IMR-90 (cell line): ENCODE measurements around the gene PERM1. TPM values are rescaled to one million over a fixed set of nuclear protein-coding genes. Genes with fewer than 3 reads are reported as not detected.

Experiments used
- ATAC-seq: fragments of 200-7000 bp; cut with Tn5 transposase; 2 replicates; pipeline ENCODE4 v1.9.1; 2020; ENCODE audit warnings: low read depth, mild to moderate bottlenecking, moderate library complexity
- BruUV-seq: library from RNA; stranded (reverse); fragments of 400-500 nt; replicated peaks from 2 replicates; lab custom pipeline; 2021; lab: Mats Ljungman, UMichigan
- CTCF ChIA-PET: fragments of 300-600 bp; formaldehyde crosslinking; extraction: SDS; loops from one replicate; lab custom pipeline; 2021; ENCODE audit warnings: antibody characterized with exemption; lab: Yijun Ruan, JAX
- POLR2A ChIA-PET: fragments of 300-600 bp; sonication (Branson Sonifier 250); formaldehyde crosslinking; loops from one replicate; lab custom pipeline; 2022; ENCODE audit warnings: antibody characterized with exemption; ENCODE audit not compliant: unreplicated experiment; lab: Charles Lee
- DNase-seq: peaks from one replicate; pipeline ENCODE4 v3.0.0; 2013
- H2AFZ ChIP-seq: replicated peaks from 2 replicates; pipeline ENCODE3; 2013; ENCODE audit warnings: low read length, mild to moderate bottlenecking; ENCODE audit not compliant: poor library complexity
- H2AK5ac ChIP-seq: 2 replicates; pipeline ENCODE4 v1.6.1; 2013; ENCODE audit warnings: low read depth, low read length, inconsistent platforms
- H2AK9ac ChIP-seq: replicated peaks from 2 replicates; pipeline ENCODE3; 2013; ENCODE audit warnings: mild to moderate bottlenecking, low read depth, low read length, moderate library complexity; ENCODE audit not compliant: poor library complexity
- H2BK120ac ChIP-seq: 2 replicates; pipeline ENCODE4 v1.6.1; 2013; ENCODE audit warnings: low read depth, low read length, inconsistent platforms
- H2BK15ac ChIP-seq: 3 replicates; pipeline ENCODE4 v1.6.1; 2013; ENCODE audit warnings: low read depth, low read length, inconsistent platforms
- H2BK20ac ChIP-seq: 2 replicates; pipeline ENCODE4 v1.6.1; 2013; ENCODE audit warnings: low read depth, mild to moderate bottlenecking, inconsistent platforms, low read length, moderate library complexity
- H2BK5ac ChIP-seq: 2 replicates; pipeline ENCODE4 v1.6.1; 2013; ENCODE audit warnings: mild to moderate bottlenecking, low read depth, low read length, inconsistent platforms; ENCODE audit not compliant: poor library complexity, severe bottlenecking
- H3K14ac ChIP-seq: replicated peaks from 2 replicates; pipeline ENCODE4 v1.6.1; 2013; ENCODE audit warnings: low read depth, low read length, inconsistent platforms
- H3K18ac ChIP-seq: 2 replicates; pipeline ENCODE4 v1.6.1; 2013; ENCODE audit warnings: low read depth, low read length, control low read depth
- H3K23ac ChIP-seq: 2 replicates; pipeline ENCODE4 v1.6.1; 2013; ENCODE audit warnings: low read depth, low read length, inconsistent platforms
- H3K27ac ChIP-seq: 2 replicates; pipeline ENCODE4 v1.5.1; 2013; ENCODE audit warnings: mild to moderate bottlenecking, control low read depth, low read length; ENCODE audit not compliant: insufficient read depth
- H3K27me3 ChIP-seq: 2 replicates; pipeline ENCODE4 v1.6.1; 2013; ENCODE audit warnings: low read length; ENCODE audit not compliant: control insufficient read depth, insufficient read depth
- H3K36me3 ChIP-seq: 2 replicates; pipeline ENCODE4 v1.6.1; 2013; ENCODE audit warnings: low read length, mixed read lengths; ENCODE audit not compliant: control insufficient read depth, insufficient read depth
- H3K4ac ChIP-seq: 2 replicates; pipeline ENCODE4 v1.6.1; 2013; ENCODE audit warnings: low read depth, low read length, inconsistent platforms
- H3K4me1 ChIP-seq: 2 replicates; pipeline ENCODE4 v1.6.1; 2013; ENCODE audit warnings: low read length, mixed read lengths; ENCODE audit not compliant: control insufficient read depth, insufficient read depth
- H3K4me2 ChIP-seq: 2 replicates; pipeline ENCODE4 v1.6.1; 2013; ENCODE audit warnings: low read depth, mild to moderate bottlenecking, control low read depth, low read length, moderate library complexity
- H3K4me3 ChIP-seq: 2 replicates; pipeline ENCODE4 v1.5.1; 2013; ENCODE audit warnings: low read depth, mild to moderate bottlenecking, control low read depth, low read length, moderate library complexity; ENCODE audit not compliant: insufficient read depth
- H3K56ac ChIP-seq: 2 replicates; pipeline ENCODE4 v1.6.1; 2013; ENCODE audit warnings: low read length, inconsistent platforms; ENCODE audit not compliant: insufficient read depth; ENCODE audit errors: extremely low read depth
- H3K79me1 ChIP-seq, 2 experiments: 2 replicates each; pipeline ENCODE4 v1.6.1; 2013; ENCODE audit warnings: low read length in 2 of 2, inconsistent platforms in 1 of 2, low read depth in 1 of 2
- H3K9ac ChIP-seq: 2 replicates; pipeline ENCODE4 v1.6.1; 2013; ENCODE audit warnings: low read depth, low read length, control low read depth
- H3K9me1 ChIP-seq: 2 replicates; pipeline ENCODE4 v1.6.1; 2013; ENCODE audit warnings: low read length, inconsistent platforms; ENCODE audit not compliant: insufficient read depth
- H3K9me3 ChIP-seq: 2 replicates; pipeline ENCODE4 v1.6.1; 2013; ENCODE audit warnings: low read length; ENCODE audit not compliant: control insufficient read depth, insufficient read depth
- H4K20me1 ChIP-seq: 2 replicates; pipeline ENCODE4 v1.6.1; 2013; ENCODE audit warnings: low read length, inconsistent platforms; ENCODE audit not compliant: insufficient read depth
- H4K5ac ChIP-seq: 2 replicates; pipeline ENCODE4 v1.6.1; 2013; ENCODE audit warnings: mild to moderate bottlenecking, low read depth, low read length, control low read depth
- H4K8ac ChIP-seq, 2 experiments: 2 replicates each; pipeline ENCODE4 v1.6.1; 2013; ENCODE audit warnings: low read depth in 2 of 2, low read length in 2 of 2, control low read depth in 1 of 2, inconsistent platforms in 1 of 2
- H4K91ac ChIP-seq: 2 replicates; pipeline ENCODE4 v1.6.1; 2013; ENCODE audit warnings: low read depth, low read length, inconsistent platforms; ENCODE audit not compliant: insufficient read depth
- BHLHE40 ChIP-seq: fragments of 150-350 bp; IDR thresholded peaks from 2 replicates; pipeline ENCODE4 v1.6.1; 2016; ENCODE audit warnings: mild to moderate bottlenecking, low read depth, low read length
- CEBPB ChIP-seq: IDR thresholded peaks from 2 replicates; pipeline ENCODE4 v1.6.1; 2012; ENCODE audit warnings: low read depth, low read length, improper control_type of control experiment
- CHD1 ChIP-seq: IDR thresholded peaks from 2 replicates; pipeline ENCODE4 v1.6.1; 2012; ENCODE audit warnings: low read depth, low read length, improper control_type of control experiment
- FOS ChIP-seq: fragments of 150-350 bp; IDR thresholded peaks from 2 replicates; pipeline ENCODE4 v1.6.1; 2016; ENCODE audit warnings: low read depth, low read length
- MAFK ChIP-seq: IDR thresholded peaks from 2 replicates; pipeline ENCODE4 v1.6.1; 2012; ENCODE audit warnings: low read depth, low read length, improper control_type of control experiment
- MAZ ChIP-seq: IDR thresholded peaks from 2 replicates; pipeline ENCODE4 v1.6.1; 2012; ENCODE audit warnings: low read depth, mild to moderate bottlenecking, low read length, improper control_type of control experiment, moderate library complexity, borderline replicate concordance
- POLR2A ChIP-seq: IDR thresholded peaks from 2 replicates; pipeline ENCODE4 v1.6.1; 2012; ENCODE audit warnings: mild to moderate bottlenecking, low read depth, low read length
- RAD21 ChIP-seq: IDR thresholded peaks from 2 replicates; pipeline ENCODE4 v1.6.1; 2012; ENCODE audit warnings: low read length, improper control_type of control experiment
- RCOR1 ChIP-seq: IDR thresholded peaks from 2 replicates; pipeline ENCODE4 v1.6.1; 2012; ENCODE audit warnings: mild to moderate bottlenecking, low read length, improper control_type of control experiment; ENCODE audit not compliant: insufficient replicate concordance
- SMC3 ChIP-seq: fragments of 150-350 bp; IDR thresholded peaks from 2 replicates; pipeline ENCODE4 v1.6.1; 2016; ENCODE audit warnings: low read depth, mild to moderate bottlenecking, antibody characterized with exemption, low read length, moderate library complexity
- WGBS, 2 experiments: methylation state at CpG; one replicate each; pipeline versions ENCODE4 v1.1.5 to v1.1.7; 2013; ENCODE audit warnings: missing lambda C conversion rate in 2 of 2; ENCODE audit not compliant: insufficient read length in 1 of 2; ENCODE audit errors: extremely low coverage in 2 of 2; 5-methylcytosine and 5-hydroxymethylcytosine counted together
- dilution Hi-C: fragments of 300-500 bp; cut with HindIII; formaldehyde crosslinking; loops from one replicate; pipeline ENCODE4 v1.14.3; 2018; ENCODE audit warnings: low sequenced_read_pairs; ENCODE audit not compliant: unreplicated experiment
- in situ Hi-C: fragments of 300-500 bp; cut with MboI; formaldehyde crosslinking; loops from 3 replicates; pipeline ENCODE4 v1.14.3; 2019; ENCODE audit warnings: low sequenced_read_pairs, inconsistent platforms, mixed read lengths
- intact Hi-C: fragments of 100-400 bp; cut with micrococcal nuclease; formaldehyde crosslinking; loops from 2 replicates; pipeline ENCODE4 v1.10.0; 2022
- polyA plus RNA-seq, 3 experiments: library from polyadenylated mRNA; depleted of rRNA; stranded (reverse); fragments of >200 nt; gene quantifications; 2 replicates each; pipeline ENCODE4 v1.2.3, GENCODE V29; 2012; ENCODE audit warnings: low replicate concordance in 1 of 3
- total RNA-seq: library from RNA; depleted of rRNA; stranded (reverse); fragments of >200 nt; gene quantifications from 2 replicates; pipeline ENCODE4 v1.2.3, GENCODE V29; 2012
- TF ChIP-seq, protein P1 (sequence below): conservative IDR thresholded peaks from 2 replicates; pipeline ENCODE4 v1.5.1; 2012; ENCODE audit warnings: mild to moderate bottlenecking, low read depth, low read length, improper control_type of control experiment
- TF ChIP-seq, protein P2 (sequence below): fragments of 150-350 bp; IDR thresholded peaks from 2 replicates; pipeline ENCODE4 v1.6.1; 2017; ENCODE audit warnings: mild to moderate bottlenecking, antibody characterized with exemption, low read length, low read depth

Gene PERM1
- total and polyA plus RNA-seq, 2 of the 4 experiments (the other 2 are of a cell fraction), result not detected

- ATAC-seq (no peak), DNase-seq (no peak)
- Histone ChIP-seq H3K27me3 (no peaks in the 10 kb centered on the region), H4K20me1 (peaks cover 4% of the 10 kb centered on the region), H3K18ac (no peak overlapping the region), H3K23ac (peak overlapping the region; percentile 24; the same call in 1 of the 2 replicates), H4K91ac (peak overlapping the region; percentile 69), H2BK120ac (no peak overlapping the region), H2BK5ac (no peak overlapping the region), H3K4me3 (peak overlapping the region; percentile 59), H2BK15ac (no peak overlapping the region; the same call in 2 of the 3 replicates), H3K36me3 (no peaks in the 10 kb centered on the region), H2AK5ac (peak overlapping the region; percentile 46), H2AFZ (peak overlapping the region; percentile 89), H3K9me3 (no peaks in the 10 kb centered on the region), H4K8ac (peak overlapping the region; percentile 51 to 85), H3K56ac (no peak overlapping the region; the same call in 1 of the 2 replicates), H4K5ac (0 out of 2 replicates have a peak overlapping the region, but pooled peaks have one; percentile 2), H3K9me1 (no peaks in the 10 kb centered on the region), H3K4ac (peak overlapping the region; percentile 88), H2AK9ac (peak overlapping the region; percentile 95), H3K9ac (peak overlapping the region; percentile 18; the same call in 1 of the 2 replicates), H3K27ac (peak overlapping the region; percentile 1; the same call in 1 of the 2 replicates), H2BK20ac (no peak overlapping the region), H3K79me1 (peaks cover 9 to 35% of the 10 kb centered on the region in 2 experiments; a peak in 3 of 4 replicates), H3K4me1 (peaks cover 12% of the 10 kb centered on the region), H3K14ac (peak overlapping the region; percentile 44; the same call in 1 of the 2 replicates), H3K4me2 (peak overlapping the region; percentile 68)
- ChIA-PET POLR2A (no interaction called here), CTCF (interaction anchor here (1.0 to 1.6 kb wide), 2 partner anchors 12 to 18 kb away, joined by 3 to 4 read pairs; partner anchors contain the start of gene ISG15)
- TF ChIP-seq BHLHE40 (no peak), CHD1 (no peak), SMC3 (no peak), RAD21 (no peak), RCOR1 (no peak), MAFK (no peak), POLR2A (no peak), MAZ (no peak), CEBPB (no peak), FOS (no peak)
- TF ChIP-seq, protein P1, sequence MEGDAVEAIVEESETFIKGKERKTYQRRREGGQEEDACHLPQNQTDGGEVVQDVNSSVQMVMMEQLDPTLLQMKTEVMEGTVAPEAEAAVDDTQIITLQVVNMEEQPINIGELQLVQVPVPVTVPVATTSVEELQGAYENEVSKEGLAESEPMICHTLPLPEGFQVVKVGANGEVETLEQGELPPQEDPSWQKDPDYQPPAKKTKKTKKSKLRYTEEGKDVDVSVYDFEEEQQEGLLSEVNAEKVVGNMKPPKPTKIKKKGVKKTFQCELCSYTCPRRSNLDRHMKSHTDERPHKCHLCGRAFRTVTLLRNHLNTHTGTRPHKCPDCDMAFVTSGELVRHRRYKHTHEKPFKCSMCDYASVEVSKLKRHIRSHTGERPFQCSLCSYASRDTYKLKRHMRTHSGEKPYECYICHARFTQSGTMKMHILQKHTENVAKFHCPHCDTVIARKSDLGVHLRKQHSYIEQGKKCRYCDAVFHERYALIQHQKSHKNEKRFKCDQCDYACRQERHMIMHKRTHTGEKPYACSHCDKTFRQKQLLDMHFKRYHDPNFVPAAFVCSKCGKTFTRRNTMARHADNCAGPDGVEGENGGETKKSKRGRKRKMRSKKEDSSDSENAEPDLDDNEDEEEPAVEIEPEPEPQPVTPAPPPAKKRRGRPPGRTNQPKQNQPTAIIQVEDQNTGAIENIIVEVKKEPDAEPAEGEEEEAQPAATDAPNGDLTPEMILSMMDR, result no peak
- TF ChIP-seq, protein P2, sequence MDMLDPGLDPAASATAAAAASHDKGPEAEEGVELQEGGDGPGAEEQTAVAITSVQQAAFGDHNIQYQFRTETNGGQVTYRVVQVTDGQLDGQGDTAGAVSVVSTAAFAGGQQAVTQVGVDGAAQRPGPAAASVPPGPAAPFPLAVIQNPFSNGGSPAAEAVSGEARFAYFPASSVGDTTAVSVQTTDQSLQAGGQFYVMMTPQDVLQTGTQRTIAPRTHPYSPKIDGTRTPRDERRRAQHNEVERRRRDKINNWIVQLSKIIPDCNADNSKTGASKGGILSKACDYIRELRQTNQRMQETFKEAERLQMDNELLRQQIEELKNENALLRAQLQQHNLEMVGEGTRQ, result no peak
- 3% methylated on average over 27 of the region's 58 CpGs; no CpG with 5 or more reads in 1 of the 2 experiments for WGBS, 2 experiments
- BruUV-seq, result no TSS peak
- in situ Hi-C loops, result no loop called here
- intact Hi-C loops, result loop anchor here (5.0 kb wide), 1 partner anchor 56 kb away; no protein-coding TSS in a partner anchor
- dilution Hi-C loops, result no loop called here
Measured at GRCh38 chr1:1001057-1001783, 19.3 kb upstream of the PERM1 start.
